NCI-H2227 (cell line): ENCODE measurements around the gene RHOG.
"Not testable (repeated sequence)": the region's sequence is repeated elsewhere in the genome, so short reads cannot be mapped to it uniquely, and the experiment has no call there.

Experiments
- DNase-seq: peaks from one replicate; lab custom pipeline; 2025; ENCODE audit not compliant: unreplicated experiment; lab: John Stamatoyannopoulos, UW

RHOG gene

GRCh38 chr11:3840870-3841425 is at the start of gene RHOG:
Gene RHOG, minus strand, starts transcription at chr11:3840959. Its CDS starts 12,821 bp downstream, at chr11:3828138.
- DNase-seq = peak; percentile 82

GRCh38 chr11:3890014-3890413 is 49.3 kb upstream of the RHOG start:
- DNase-seq = no peak

GRCh38 chr11:3888876-3889275 is 48.1 kb upstream of the RHOG start:
- DNase-seq = no peak

GRCh38 chr11:3886985-3887384 is 46.2 kb upstream of the RHOG start:
- DNase-seq = no peak

GRCh38 chr11:3885855-3886254 is 45.1 kb upstream of the RHOG start:
- no peak for DNase-seq

- no peak for DNase-seq
Observed at GRCh38 chr11:3882655-3883054, 41.9 kb upstream of the RHOG start.

- no peak for DNase-seq
Observed at GRCh38 chr11:3880724-3881123, 40.0 kb upstream of the RHOG start.

GRCh38 chr11:3879967-3880542 is 39.3 kb upstream of the RHOG start:
- DNase-seq = no peak

GRCh38 chr11:3879216-3879966 is 38.6 kb upstream of the RHOG start:
- peak; percentile 58 for DNase-seq

GRCh38 chr11:3878258-3878584 is 37.5 kb upstream of the RHOG start:
- no peak for DNase-seq

- no peak for DNase-seq
Observed at GRCh38 chr11:3877364-3878257, 36.9 kb upstream of the RHOG start.

- DNase-seq = no peak
Observed at GRCh38 chr11:3876613-3877012, 35.9 kb upstream of the RHOG start.

GRCh38 chr11:3873712-3874349 is 33.1 kb upstream of the RHOG start:
- no peak for DNase-seq

- DNase-seq = no peak
Observed at GRCh38 chr11:3867209-3868091, 26.7 kb upstream of the RHOG start.

GRCh38 chr11:3866836-3867208 is 26.1 kb upstream of the RHOG start:
- no peak for DNase-seq

- DNase-seq = no peak
Observed at GRCh38 chr11:3866206-3866605, 25.4 kb upstream of the RHOG start.

GRCh38 chr11:3865388-3866193 is 24.8 kb upstream of the RHOG start:
- DNase-seq = no peak

- no peak for DNase-seq
Observed at GRCh38 chr11:3861683-3862082, 20.9 kb upstream of the RHOG start.

- DNase-seq = not testable (repeated sequence)
Observed at GRCh38 chr11:3860898-3861393, 20.2 kb upstream of the RHOG start.
